Thoracic aorta (tissue), 2 donors: ENCODE results near the gene SLC50A1. TPM values are rescaled to one million over a fixed set of nuclear protein-coding genes. Genes with fewer than 3 reads are reported as not detected.

Experiments used
- ATAC-seq: fragments of 150-250 bp; one replicate; pipeline ENCODE4 v1.8.0; 2017; ENCODE audit warnings: low read depth; ENCODE audit not compliant: insufficient number of reproducible peaks, low FRiP score
- DNase-seq: peaks from one replicate; pipeline ENCODE4 v3.0.0-alpha.2; 2020; ENCODE audit warnings: low spot score
- H3K27ac ChIP-seq, 2 donors: fragments of 200-600 bp; sonication (generic); 1 replicate in 1 of 2; 2 replicates in 1 of 2; pipeline ENCODE4 v1.5.1; 2016; ENCODE audit warnings: mild to moderate bottlenecking in 2 of 2, moderate library complexity in 2 of 2
- H3K27me3 ChIP-seq: fragments of 200-600 bp; sonication (generic); replicated peaks from 2 replicates; pipeline ENCODE4 v1.6.0; 2016; ENCODE audit warnings: mild to moderate bottlenecking; ENCODE audit not compliant: insufficient read depth
- H3K36me3 ChIP-seq: fragments of 200-600 bp; sonication (generic); one replicate; pipeline ENCODE4 v1.5.1; 2016
- H3K4me1 ChIP-seq, 2 donors: fragments of 200-600 bp; sonication (generic); 1 replicate in 1 of 2; 2 replicates in 1 of 2; pipeline versions ENCODE4 v1.5.1 to v1.6.0; 2016; ENCODE audit warnings: low read depth in 2 of 2, mild to moderate bottlenecking in 1 of 2; ENCODE audit not compliant: control insufficient read depth in 1 of 2
- H3K4me3 ChIP-seq: fragments of 200-600 bp; sonication (generic); 2 replicates; pipeline ENCODE4 v1.5.1; 2016; ENCODE audit warnings: mild to moderate bottlenecking
- H3K9me3 ChIP-seq: fragments of 200-600 bp; sonication (generic); 2 replicates; pipeline ENCODE4 v1.5.1; 2016
- total RNA-seq, 2 donors: library from RNA; depleted of rRNA; stranded (reverse); fragments of >200 nt; gene quantifications; one replicate each; pipeline versions ENCODE4 v1.1.0 to v1.2.3, GENCODE V29; 2016
- TF ChIP-seq, protein P1 (sequence below): fragments of 200-600 bp; sonication (generic); IDR thresholded peaks from one replicate; pipeline ENCODE4 v1.5.1; 2019; ENCODE audit warnings: antibody characterized with exemption

SLC50A1 gene
- total RNA-seq, 2 donors from 2014 or later, result 13.0 to 22.2 TPM

DNA sequence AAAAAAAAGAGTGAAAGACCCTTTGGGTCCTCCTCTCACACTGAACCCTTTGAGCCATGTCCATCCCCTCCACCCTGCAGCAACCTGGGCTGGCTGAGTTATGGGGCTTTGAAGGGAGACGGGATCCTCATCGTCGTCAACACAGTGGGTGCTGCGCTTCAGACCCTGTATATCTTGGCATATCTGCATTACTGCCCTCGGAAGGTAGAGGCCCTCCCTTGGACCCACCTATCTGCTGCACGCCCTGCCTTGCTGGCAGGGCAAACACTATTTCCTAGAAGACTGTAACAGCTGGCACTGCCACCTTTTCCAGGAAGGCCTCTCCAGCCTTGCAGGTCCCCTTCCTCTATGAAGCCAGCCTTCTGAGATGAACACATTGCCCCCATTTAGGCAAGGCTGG, 1.1 kb downstream of the SLC50A1 start:
- peaks cover 12 to 40% of the 10 kb centered on the region in 2 donors for H3K4me1 ChIP-seq
- ATAC-seq (no peak), DNase-seq (no peak)
- H3K9me3 ChIP-seq, result no peaks in the 10 kb centered on the region
- peak overlapping the region; percentile 72 for H3K4me3 ChIP-seq
- no peaks in the 10 kb centered on the region for H3K36me3 ChIP-seq
- TF ChIP-seq, protein P1, sequence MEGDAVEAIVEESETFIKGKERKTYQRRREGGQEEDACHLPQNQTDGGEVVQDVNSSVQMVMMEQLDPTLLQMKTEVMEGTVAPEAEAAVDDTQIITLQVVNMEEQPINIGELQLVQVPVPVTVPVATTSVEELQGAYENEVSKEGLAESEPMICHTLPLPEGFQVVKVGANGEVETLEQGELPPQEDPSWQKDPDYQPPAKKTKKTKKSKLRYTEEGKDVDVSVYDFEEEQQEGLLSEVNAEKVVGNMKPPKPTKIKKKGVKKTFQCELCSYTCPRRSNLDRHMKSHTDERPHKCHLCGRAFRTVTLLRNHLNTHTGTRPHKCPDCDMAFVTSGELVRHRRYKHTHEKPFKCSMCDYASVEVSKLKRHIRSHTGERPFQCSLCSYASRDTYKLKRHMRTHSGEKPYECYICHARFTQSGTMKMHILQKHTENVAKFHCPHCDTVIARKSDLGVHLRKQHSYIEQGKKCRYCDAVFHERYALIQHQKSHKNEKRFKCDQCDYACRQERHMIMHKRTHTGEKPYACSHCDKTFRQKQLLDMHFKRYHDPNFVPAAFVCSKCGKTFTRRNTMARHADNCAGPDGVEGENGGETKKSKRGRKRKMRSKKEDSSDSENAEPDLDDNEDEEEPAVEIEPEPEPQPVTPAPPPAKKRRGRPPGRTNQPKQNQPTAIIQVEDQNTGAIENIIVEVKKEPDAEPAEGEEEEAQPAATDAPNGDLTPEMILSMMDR, result no peak
- H3K27me3 ChIP-seq, result no peaks in the 10 kb centered on the region
- peak overlapping the region; percentile 94 to 100 for H3K27ac ChIP-seq

- no peak for ATAC-seq
- H3K27me3 ChIP-seq, result no peaks in the 10 kb centered on the region
- TF ChIP-seq, protein P1, result no peak
- H3K36me3 ChIP-seq, result no peaks in the 10 kb centered on the region
- peak overlapping the region; percentile 94 to 100 for H3K27ac ChIP-seq
- H3K9me3 ChIP-seq, result no peaks in the 10 kb centered on the region
- H3K4me1 ChIP-seq, result peaks cover 12 to 40% of the 10 kb centered on the region in 2 donors
- DNase-seq, result no peak
- H3K4me3 ChIP-seq, result peak overlapping the region; percentile 72
These were observed 1.7 kb downstream of the SLC50A1 start for GRCh38 chr1:155137154-155137949.

GRCh38 chr1:155139895-155140629, 4.4 kb downstream of the SLC50A1 start, which contains the start of gene DPM3:
Gene DPM3 (minus strand): TSS chr1:155140531. CDS start chr1:155140240, 291 bp downstream.
- ATAC-seq (no peak), DNase-seq (peak; percentile 82)
- Histone ChIP-seq H3K4me3 (peak within 1 kb of the TSS; percentile 74), H3K4me1 (peaks cover 6 to 30% of the 10 kb centered on the region in 2 donors), H3K27ac (peak within 1 kb of the TSS; percentile 77 to 88), H3K27me3 (no peaks in the 10 kb centered on the region), H3K36me3 (no peaks in the 10 kb centered on the region), H3K9me3 (no peaks in the 10 kb centered on the region)
- TF ChIP-seq, protein P1, result no peak

DNA sequence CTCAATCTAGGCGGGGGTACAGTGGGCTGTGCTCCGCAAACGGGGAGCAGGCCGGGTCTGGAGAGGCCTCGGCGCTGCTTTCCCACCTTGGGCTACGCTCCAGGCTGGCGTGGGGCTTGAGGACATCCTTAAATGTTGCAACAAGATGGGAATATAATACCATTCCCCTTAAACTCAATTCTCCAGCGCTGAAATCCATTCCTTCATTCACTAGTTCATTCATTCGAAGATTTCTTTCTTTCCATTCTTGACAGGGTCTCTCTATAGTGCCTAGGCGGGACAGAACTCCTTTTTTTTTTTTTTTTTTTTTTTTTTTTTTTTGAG, 4.9 kb downstream of the SLC50A1 start:
- Histone ChIP-seq H3K27me3 (no peaks in the 10 kb centered on the region), H3K36me3 (no peaks in the 10 kb centered on the region), H3K4me3 (peak overlapping the region; percentile 74), H3K4me1 (peaks cover 6 to 30% of the 10 kb centered on the region in 2 donors), H3K27ac (peak overlapping the region; percentile 77 to 88), H3K9me3 (no peaks in the 10 kb centered on the region)
- ATAC-seq, result no peak
- DNase-seq, result no peak
- TF ChIP-seq, protein P1, result no peak

GRCh38 chr1:155141749-155142148, 6.1 kb downstream of the SLC50A1 start:
- H3K36me3 ChIP-seq, result no peaks in the 10 kb centered on the region
- TF ChIP-seq, protein P1, result no peak
- ATAC-seq, result no peak

More at GRCh38 chr1:155141749-155142148, 6.1 kb downstream of the SLC50A1 start:
- no peak for DNase-seq
- no peaks in the 10 kb centered on the region for H3K9me3 ChIP-seq
- no peak overlapping the region for H3K4me3 ChIP-seq
- no peaks in the 10 kb centered on the region for H3K27me3 ChIP-seq
- H3K4me1 ChIP-seq, result peaks cover 4 to 27% of the 10 kb centered on the region in 2 donors
- no peak overlapping the region for H3K27ac ChIP-seq
